ENCODE data around the gene MYO1C.
"Not testable (repeated sequence)": the region's sequence is repeated elsewhere in the genome, so short reads cannot be mapped to it uniquely, and the experiment has no call there.

The MYO1C gene

DNA sequence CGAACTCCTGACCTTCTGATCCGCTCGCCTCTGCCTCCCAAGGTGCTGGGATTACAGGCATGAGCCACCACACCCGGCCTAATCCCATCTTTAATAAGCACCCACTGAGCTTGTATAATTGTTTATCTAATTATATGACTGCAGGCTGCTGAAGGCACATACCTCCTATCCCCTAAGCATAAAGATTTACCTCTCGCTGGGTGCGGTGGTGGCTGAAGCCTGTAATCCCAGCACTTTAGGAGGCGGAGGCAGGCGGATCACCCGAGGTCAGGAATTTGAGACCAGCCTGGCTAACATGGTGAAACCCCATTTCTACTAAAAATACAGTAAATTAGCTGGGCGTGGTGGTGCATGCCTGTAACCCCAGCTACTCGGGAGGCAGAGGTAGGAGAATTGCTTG, 72.3 kb downstream of the MYO1C start:
- DNase-seq = no peak

- DNase-seq = not testable (repeated sequence)
Observed at GRCh38 chr17:1418476-1418875, 74.0 kb downstream of the MYO1C start.

GRCh38 chr17:1416414-1416813, 76.1 kb downstream of the MYO1C start:
- DNase-seq = no peak

GRCh38 chr17:1414634-1415033, 77.9 kb downstream of the MYO1C start:
- no peak for DNase-seq

Measured in activated CD4-positive, CD25-positive, alpha-beta regulatory T cell treated with anti-CD3 and anti-CD28 coated beads, Interleukin-2, amount 50 U/mL, for 72 hours (primary cell).